Measurements from ENCODE around the gene ZXDC. TPM values are rescaled to one million over a fixed set of nuclear protein-coding genes. Genes with fewer than 3 reads are reported as not detected.

Gene ZXDC
- total RNA-seq, 1 donor from 2014 or later: 28.1 TPM

DNA sequence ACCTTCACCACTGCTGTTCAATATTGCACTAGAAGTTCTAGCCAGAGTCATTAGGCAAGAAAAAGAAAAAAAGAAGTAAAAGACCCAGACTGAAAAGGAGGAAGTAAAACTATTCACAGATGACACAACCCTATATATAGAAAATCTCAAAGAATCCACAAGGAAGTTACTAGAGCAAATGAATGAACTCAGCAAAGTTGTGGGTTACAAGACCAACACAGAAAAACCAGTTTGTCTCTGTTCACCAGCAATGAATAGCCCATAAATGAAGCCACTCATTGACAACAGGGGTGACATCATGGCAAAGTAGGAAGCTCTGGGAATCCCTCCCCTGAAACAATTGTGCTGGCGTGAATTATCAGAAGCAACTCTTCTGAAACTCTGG, 76.3 kb downstream of the ZXDC start:
- intact Hi-C loops (cut with micrococcal nuclease): no loop called here

DNA sequence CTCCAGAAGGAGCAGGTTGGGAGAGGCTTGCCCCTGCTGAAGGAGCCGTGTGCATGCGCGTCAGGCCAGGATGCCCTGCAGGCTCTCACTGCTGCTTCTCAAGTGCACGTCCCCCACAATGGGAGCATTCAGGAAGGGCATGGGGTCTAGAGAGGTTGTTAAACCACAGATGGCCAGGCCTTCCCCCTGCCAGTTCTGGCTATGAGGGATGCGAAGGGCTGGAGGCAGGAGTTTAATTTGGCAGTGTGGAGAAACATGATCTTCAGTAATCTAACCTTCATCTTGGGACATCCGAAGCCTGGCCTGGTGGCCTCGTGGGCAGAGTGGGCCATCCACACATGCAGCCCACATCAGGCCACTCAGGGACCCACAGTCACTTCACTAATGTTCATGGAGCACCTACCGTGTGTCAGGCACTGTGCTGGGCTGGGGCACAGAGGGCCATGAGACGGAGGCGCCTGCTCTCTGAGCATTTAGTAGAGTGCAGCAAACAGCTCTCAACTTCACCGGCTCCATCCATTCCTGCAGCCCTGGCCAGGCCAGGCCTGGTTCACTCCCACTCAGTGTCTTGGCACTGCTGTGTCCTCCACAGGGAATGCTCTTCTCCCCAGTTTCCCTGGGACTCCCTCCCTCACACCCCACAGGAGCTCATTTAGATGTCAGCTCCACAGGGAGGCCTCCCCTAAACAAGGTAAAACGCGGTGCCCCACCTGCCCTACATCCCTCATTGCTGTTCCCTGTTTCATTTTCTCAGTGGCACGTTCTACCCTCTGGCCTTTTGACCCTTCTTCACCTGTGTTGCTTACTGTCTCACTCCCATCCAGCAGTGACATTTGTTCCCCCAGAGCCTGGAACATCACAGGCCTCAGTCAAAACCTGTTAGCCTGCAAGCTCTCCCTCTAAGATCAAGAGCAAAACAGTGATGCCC, 77.0 kb downstream of the ZXDC start:
- intact Hi-C loops (cut with micrococcal nuclease): no loop called here

DNA sequence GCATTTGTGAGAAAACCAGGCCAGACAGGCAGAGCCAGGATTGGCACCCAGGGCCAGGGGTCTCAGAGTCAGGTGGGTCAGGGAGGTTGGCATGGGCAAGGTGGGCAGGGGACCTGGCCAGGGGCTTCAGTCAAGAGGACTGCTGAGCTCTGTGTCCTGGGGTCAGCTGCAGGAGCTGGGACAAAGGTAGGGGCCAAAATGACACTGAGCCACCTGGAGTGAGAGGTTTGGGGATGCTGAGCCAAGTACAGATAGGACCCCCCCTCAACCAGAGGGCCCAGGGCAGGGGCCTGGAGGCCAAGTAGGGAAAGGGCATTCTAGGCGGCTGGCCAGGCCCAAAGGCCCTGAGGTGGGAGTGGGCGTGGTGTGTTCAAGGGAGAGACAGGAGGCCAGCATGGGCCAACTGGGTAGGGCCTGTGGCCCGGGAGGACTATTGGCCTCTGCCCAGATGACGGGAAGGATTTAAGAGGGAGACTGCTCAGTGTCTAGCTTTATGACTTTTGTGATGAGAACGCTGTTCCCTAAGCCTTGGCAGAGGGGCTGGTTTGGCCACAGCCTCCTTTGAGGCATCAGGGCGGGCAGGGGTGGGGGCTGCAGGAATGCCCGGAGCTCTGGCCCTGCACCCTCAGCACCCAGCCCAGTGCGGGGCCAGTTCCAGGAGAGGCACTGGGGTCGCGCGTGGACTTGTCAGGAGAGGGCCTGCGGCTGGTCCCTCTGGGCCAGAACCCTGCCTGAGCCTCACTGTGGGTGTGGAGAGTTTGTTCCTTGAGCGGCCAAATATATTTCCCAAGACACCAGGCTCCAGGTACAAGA, 77.9 kb downstream of the ZXDC start:
- intact Hi-C loops (cut with micrococcal nuclease): no loop called here

DNA sequence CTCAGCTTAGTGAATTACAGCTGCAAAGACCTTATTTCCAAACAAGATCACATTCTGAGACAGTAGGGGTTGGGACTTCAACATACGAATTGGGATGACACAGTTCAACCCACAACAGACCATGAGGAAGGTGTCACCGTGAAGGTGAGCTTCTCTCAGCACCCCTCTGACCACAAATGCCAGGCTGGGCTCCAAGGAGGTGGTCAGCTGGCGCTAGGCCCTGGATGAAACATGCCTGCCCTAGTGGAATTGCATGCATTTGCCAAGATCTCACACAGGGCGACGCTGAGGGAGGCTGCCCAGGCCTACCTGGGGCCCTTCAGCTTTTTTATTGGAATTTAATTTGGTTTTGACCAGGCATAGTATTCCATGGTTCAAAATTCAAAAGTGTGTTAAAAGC, 79.2 kb downstream of the ZXDC start:
- intact Hi-C loops (cut with micrococcal nuclease): no loop called here

DNA sequence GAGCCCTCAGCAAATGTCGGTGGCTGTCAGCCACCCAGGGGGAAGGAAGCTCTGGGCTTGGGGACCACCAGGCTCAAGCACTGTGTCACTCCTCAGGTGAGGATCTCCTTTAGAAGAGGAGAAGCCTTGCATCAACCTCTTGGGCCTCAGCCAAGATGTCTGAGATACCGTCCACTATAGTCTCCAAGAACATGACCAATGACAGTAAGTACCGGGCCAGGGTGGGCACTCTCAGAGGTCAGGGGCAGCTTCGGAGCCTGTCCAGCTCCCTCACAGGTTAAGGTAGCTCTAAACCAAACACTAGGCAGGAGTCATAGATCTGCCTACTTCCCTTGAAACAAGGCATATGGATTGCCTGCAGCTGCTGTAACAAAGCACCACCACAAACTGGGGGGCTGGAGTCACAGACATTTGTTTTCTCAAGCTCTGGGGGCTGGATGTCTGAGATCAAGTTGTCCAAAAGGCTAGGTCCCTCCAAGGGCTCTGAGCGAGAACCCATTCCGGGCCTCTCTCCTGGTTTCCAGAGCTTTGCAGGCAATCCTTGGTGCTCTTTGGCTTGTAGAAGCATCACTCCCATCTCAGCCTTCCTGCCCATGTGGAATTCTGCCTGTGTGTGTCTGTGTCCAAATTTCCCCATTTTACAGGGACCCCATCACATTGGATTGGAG, 79.7 kb downstream of the ZXDC start:
- intact Hi-C loops (cut with micrococcal nuclease): no loop called here

DNA sequence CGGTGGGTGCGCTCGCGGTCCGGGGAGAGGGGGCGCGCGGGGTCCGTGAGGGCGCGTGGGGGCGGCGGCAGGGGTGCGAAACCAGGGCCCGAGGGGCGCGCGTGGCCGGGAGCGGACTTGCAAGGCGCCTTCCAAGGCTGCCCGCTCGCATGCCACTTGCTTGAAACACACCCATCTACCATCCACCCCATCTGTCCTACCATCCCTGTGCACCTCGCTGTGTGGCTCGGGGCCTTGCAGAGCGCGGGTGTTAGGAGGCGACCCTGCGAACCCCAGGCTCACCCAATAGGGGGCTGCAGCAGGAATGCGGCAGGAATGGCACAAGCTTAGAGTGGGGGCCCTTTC, 80.7 kb downstream of the ZXDC start:
- intact Hi-C loops (cut with micrococcal nuclease): no loop called here

DNA sequence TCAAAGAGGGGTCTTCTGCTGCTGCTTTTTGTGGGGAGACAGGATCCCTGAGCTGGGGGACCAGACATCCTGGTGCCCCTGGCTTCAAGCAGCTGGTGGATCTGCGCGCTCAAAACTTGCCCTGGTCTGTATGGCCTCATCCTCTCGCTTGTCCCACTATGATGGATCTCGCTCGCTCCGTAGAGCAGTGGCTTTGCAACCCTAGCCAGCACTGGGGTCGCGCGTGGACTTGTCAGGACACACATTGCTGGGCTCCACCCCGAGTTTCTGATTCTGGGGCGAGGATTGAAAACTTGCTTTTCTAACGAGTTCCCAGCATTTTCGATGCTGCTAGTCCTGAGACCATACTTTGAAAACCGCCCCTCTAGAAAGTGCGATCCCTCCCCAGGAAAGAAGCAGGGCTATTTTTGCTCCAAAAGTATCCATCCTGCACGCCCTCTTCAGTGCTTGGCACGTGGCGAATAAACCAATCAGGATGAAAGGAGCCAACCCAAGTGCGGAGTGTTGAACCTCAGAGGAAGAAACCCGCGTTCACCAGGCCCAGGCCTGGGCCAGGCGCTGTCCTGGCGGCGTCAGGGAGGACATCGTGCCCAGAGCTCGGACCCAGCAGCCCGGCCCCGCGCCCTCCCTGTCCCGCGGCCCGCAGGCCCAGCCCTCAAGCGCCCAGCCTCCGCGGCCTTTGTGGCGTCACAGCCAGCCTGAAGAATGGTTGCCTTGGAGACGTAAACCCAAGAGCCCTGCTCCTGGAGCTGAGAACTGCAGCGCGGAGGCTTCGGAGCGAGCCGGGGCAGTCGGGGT, 81.3 kb downstream of the ZXDC start, which contains the start of gene CFAP100:
CFAP100 (plus strand) TSS at position 731 of the 798 bp plus-strand sequence. CDS start 1,092 bp downstream, outside the sequence.
- intact Hi-C loops (cut with micrococcal nuclease): no loop called here

DNA sequence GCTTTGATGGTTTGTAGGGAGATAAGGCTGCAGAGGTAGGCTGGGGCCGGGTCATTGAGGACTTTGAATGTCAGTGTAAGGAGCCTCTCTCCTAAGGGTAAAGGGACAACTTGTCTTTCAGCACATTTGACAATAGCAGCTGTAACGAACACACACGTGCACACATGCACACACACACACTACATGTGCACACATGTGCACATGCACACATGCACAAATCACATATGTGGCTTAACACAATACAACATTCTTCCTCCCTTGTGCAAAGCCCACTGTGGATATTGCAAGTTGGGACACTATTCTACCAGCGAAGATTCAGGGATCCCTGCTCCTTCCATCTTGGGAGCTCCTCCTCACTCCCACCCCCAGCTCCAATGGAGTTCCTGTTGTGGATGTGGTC, 82.1 kb downstream of the ZXDC start:
- intact Hi-C loops (cut with micrococcal nuclease): no loop called here

DNA sequence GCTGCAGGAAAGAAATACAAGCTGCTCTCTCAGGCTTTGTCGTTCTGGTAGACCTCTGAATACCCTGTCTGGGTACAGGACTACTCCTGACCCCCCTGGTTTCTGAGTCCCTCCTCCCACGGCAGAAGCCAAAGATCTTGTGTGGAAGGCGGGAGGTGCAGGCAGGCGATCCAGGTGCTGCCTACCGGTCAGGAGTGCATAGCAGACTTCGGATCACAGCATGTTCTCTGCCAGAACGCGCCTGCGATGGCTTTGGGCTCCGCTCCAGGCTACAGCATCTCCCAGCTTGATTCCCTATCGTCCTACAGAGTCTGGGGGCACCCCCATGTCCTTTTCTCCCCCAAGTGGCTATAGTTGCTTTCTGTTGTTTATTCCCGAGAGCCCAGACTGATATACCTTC, 83.4 kb downstream of the ZXDC start:
- intact Hi-C loops (cut with micrococcal nuclease): no loop called here

DNA sequence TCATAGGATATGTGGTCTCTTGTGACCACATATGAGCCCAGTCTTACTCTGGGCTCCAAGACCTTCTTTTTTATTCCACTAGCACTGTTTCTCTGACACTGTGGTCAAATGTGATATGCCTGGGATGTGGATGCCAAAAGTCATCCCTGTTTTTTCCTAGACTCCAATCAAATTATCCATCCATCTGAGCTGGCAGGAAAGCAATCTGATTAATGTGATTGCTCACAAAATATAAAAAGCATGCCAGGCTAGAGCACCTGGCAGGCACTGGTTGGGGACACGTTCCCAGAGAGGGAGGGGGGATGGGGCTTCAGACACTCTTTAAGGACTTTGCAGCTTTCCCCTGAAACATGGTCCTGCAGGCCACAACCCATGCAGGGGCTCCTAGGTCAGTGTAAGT, 84.1 kb downstream of the ZXDC start:
- intact Hi-C loops (cut with micrococcal nuclease): no loop called here

DNA sequence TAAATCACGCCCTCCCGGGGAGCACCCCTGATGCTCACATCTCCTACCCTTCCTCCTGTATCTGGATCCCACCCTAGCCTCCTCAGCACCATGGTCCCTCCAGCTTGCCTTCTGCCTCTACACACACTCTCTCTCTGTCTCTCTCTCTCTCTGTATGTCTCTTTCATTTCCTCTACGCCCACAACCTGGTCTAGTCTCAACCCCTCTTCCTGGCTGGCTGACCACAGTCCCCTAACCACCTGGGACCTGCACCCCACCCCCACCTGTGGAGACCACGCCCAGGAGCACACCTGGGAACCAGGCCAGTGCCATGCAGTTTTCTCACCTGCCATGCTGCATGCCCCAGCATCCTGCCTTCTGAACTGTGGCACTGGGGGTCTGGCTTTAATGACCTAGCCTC, 84.9 kb downstream of the ZXDC start:
- intact Hi-C loops (cut with micrococcal nuclease): no loop called here

DNA sequence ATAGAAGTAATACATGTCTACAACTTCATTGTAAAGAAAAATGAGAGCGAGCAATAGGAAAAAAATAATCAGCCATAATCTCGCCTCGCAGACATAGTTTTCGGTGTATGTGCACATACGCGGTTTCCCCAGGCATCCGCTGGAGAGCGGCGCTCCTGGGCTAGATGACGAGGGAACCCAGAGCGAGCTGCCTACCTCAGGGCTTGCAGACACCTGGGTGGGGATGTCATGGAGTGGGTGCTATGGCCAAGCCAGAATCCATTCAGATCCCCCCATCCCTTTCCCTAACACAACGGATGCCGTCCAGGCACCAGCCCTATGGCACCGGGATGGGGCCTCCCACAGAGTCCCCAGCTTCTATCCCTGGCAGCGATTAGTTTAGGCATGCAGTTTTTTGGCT, 85.5 kb downstream of the ZXDC start:
- intact Hi-C loops (cut with micrococcal nuclease): no loop called here

DNA sequence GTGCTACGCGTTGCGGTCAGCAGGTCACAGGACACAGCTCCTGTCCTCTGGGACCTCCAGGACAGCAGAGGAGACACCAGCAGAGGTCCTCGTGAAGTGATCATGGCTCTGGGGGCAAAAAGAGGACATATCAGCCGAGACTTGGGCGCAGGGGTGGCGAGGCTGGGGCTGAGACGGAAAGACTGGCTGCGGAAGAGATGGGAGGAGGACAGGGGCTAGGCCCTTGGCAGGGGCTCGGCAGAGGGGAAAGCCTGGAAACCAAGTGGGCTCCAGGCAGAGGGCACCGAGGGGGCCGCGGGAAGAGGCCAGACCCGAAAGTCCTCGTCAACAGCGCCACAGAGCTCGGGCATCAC, 85.9 kb downstream of the ZXDC start:
- intact Hi-C loops (cut with micrococcal nuclease): loop anchor here (1.0 to 2.0 kb wide), 2 partner anchors 143 to 255 kb away; no protein-coding TSS in a partner anchor

DNA sequence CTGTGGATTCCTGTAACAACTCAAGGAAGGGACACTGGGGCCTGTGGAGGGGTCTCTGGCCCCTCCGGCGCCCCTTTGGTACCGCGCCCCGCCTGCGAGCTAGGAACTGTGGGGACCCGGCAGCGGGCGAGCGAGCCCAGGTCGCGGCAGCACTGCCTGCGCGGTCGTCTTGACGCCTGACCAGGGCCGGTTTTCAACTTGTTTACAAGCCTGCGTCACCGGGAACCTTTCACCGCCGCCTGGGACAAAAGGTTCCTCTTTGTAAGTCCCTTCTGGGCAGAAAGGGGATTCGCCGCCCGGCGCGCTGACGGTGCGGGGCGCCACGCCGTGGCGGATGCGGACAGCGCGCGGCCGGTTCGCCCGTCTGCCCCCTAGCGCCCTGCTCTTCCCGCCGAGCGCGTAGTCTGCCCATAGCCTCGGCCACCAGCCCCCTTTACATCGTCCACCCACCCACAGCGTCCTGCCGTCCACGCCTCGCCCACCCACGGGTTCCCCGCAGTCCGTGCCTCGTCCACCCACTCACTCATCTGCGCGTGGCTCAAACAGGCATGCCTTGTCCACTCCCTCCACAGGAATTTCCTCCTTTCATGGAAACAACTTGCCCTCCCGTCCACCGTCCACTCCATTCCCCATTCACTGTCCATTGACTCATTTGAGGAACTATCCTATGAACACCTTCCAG, 86.4 kb downstream of the ZXDC start:
- intact Hi-C loops (cut with micrococcal nuclease): loop anchor here (1.0 to 2.0 kb wide), 2 partner anchors 142 to 255 kb away; no protein-coding TSS in a partner anchor

Other genes starting within 250 kb of the ZXDC start
- gene KLF15, start 118.5 kb downstream of the ZXDC start, total RNA-seq: not detected in 2 replicates
- gene CFAP100, start 81.0 kb downstream of the ZXDC start, total RNA-seq: not detected in 2 replicates
- gene UROC1, start 41.9 kb upstream of the ZXDC start, total RNA-seq: not detected in 2 replicates
- gene CHST13, start 48.3 kb upstream of the ZXDC start, total RNA-seq: not detected in 2 replicates
- gene C3orf22, start 83.0 kb upstream of the ZXDC start, total RNA-seq: not detected in 2 replicates
- 0.25 and 0.27 TPM in 2 replicates for gene TXNRD3, start 179.2 kb upstream of the ZXDC start, total RNA-seq
- 5.4 and 7.0 TPM in 2 replicates for gene CHCHD6, start 228.3 kb upstream of the ZXDC start, total RNA-seq

Measured in T-helper 2 cell treated with Interferon-gamma antibody and Interleukin-4, amounts not matched to agents 100 ng/mL and 5 ng/mL, for 36 hours (primary cell).